ENCODE data around the gene DPT.
A peak's percentile ranks its signal among the peaks of the same experiment; 100 is the strongest.

DPT gene

GRCh38 chr1:168697356-168698126 lies 31.5 kb downstream of the DPT start:
- DNase-seq: no peak

GRCh38 chr1:168696125-168696760 lies 32.8 kb downstream of the DPT start:
- DNase-seq: no peak

GRCh38 chr1:168693872-168694238 lies 35.2 kb downstream of the DPT start:
- DNase-seq: no peak

GRCh38 chr1:168693197-168693871 lies 35.7 kb downstream of the DPT start:
- DNase-seq: no peak

GRCh38 chr1:168692472-168692871 lies 36.5 kb downstream of the DPT start:
- DNase-seq: no peak

- DNase-seq: no peak
These were observed 37.5 kb downstream of the DPT start for GRCh38 chr1:168691541-168691940.

- peak; percentile 47 for DNase-seq
These were observed 39.0 kb downstream of the DPT start for GRCh38 chr1:168689726-168690602.

GRCh38 chr1:168689327-168689657 lies 39.7 kb downstream of the DPT start:
- no peak for DNase-seq

GRCh38 chr1:168688644-168689326 lies 40.2 kb downstream of the DPT start:
- no peak for DNase-seq

- DNase-seq: no peak
These were observed 41.2 kb downstream of the DPT start for GRCh38 chr1:168687816-168688215.

GRCh38 chr1:168686666-168687065 lies 42.3 kb downstream of the DPT start:
- peak; percentile 81 for DNase-seq

GRCh38 chr1:168683871-168684270 lies 45.1 kb downstream of the DPT start:
- no peak for DNase-seq

- no peak for DNase-seq
These were observed 52.1 kb downstream of the DPT start for GRCh38 chr1:168676861-168677260.

- DNase-seq: no peak
These were observed 52.8 kb downstream of the DPT start for GRCh38 chr1:168676029-168676812.

- no peak for DNase-seq
These were observed 54.9 kb downstream of the DPT start for GRCh38 chr1:168673974-168674683.

- no peak for DNase-seq
These were observed 56.7 kb downstream of the DPT start for GRCh38 chr1:168672278-168672677.

- no peak for DNase-seq
These were observed 57.2 kb downstream of the DPT start for GRCh38 chr1:168671782-168672181.

- no peak for DNase-seq
These were observed 63.0 kb downstream of the DPT start for GRCh38 chr1:168665975-168666374.

- DNase-seq: no peak
These were observed 64.8 kb downstream of the DPT start for GRCh38 chr1:168664069-168664834.

GRCh38 chr1:168656485-168656884 lies 72.5 kb downstream of the DPT start:
- DNase-seq: no peak
